HepG2 (cell line): ENCODE results near the gene ALK. TPM values are rescaled to one million over a fixed set of nuclear protein-coding genes. Genes with fewer than 3 reads are reported as not detected.

ENCODE experiments used
- ATAC-seq: fragments of 200-7000 bp; cut with Tn5 transposase; 3 replicates; pipeline ENCODE4 v1.9.1; 2020; ENCODE audit warnings: mild to moderate bottlenecking, moderate library complexity
- BruUV-seq: library from RNA; stranded (reverse); fragments of 400-500 nt; replicated peaks from 2 replicates; lab custom pipeline; 2021; lab: Mats Ljungman, UMichigan
- CTCF ChIA-PET: fragments of 300-600 bp; formaldehyde crosslinking; extraction: SDS; loops from one replicate; lab custom pipeline; 2021; ENCODE audit warnings: low total read pairs, inconsistent platforms, low intra/inter-chr PET ratio; lab: Yijun Ruan, JAX
- POLR2A ChIA-PET: fragments of 350-600 bp; sonication (Branson Sonifier 250); formaldehyde crosslinking; loops from one replicate; lab custom pipeline; 2020; ENCODE audit warnings: antibody characterized with exemption, inconsistent platforms; lab: Yijun Ruan, JAX
- DNase-seq: peaks from one replicate; pipeline ENCODE4 v3.0.0-alpha.2; 2015; ENCODE audit warnings: low spot score
- FAIRE-seq: peaks from 3 replicates; lab custom pipeline; 2011; peaks lifted over from hg19 to GRCh38; lab: Jason Lieb, UNC
- H2AFZ ChIP-seq: one replicate; pipeline ENCODE4 v1.6.1; 2011; ENCODE audit warnings: low read length, inconsistent platforms
- H3K27ac ChIP-seq: fragments of 300-600 bp; 3 replicates; pipeline ENCODE4 v1.8.0; 2011; ENCODE audit warnings: mixed run types, mild to moderate bottlenecking, mixed read lengths, low read length, inconsistent platforms; ENCODE audit not compliant: insufficient read depth; ENCODE audit errors: extremely low read length
- H3K27me3 ChIP-seq, 2 experiments: fragments of 200-600 bp in 1 of 2; 2 replicates in 1 of 2; 3 replicates in 1 of 2; pipeline versions ENCODE4 v1.6.0 to v1.8.0; 2011; ENCODE audit warnings: low read length in 2 of 2, mild to moderate bottlenecking in 2 of 2, moderate library complexity in 2 of 2, inconsistent platforms in 1 of 2; ENCODE audit not compliant: insufficient read depth in 2 of 2, control insufficient read depth in 1 of 2
- H3K36me3 ChIP-seq, 2 experiments: fragments of 200-600 bp in 1 of 2; replicated peaks in 1 of 2; 2 replicates in 1 of 2; 3 replicates in 1 of 2; pipeline versions ENCODE4 v1.5.1 to v1.8.0; 2011; ENCODE audit warnings: low read length in 2 of 2, inconsistent platforms in 1 of 2; ENCODE audit not compliant: insufficient read depth in 2 of 2, control insufficient read depth in 1 of 2
- H3K4me1 ChIP-seq: 2 replicates; pipeline ENCODE4 v1.5.1; 2012; ENCODE audit warnings: low read length, inconsistent platforms; ENCODE audit not compliant: insufficient read depth
- H3K4me2 ChIP-seq: 2 replicates; pipeline ENCODE4 v1.6.0; 2011; ENCODE audit warnings: low read depth, low read length, inconsistent platforms
- H3K4me3 ChIP-seq, 3 experiments: fragments of 200-600 bp in 1 of 3; sonication (generic), shearing (Covaris generic) in 1 of 3; replicated peaks in 1 of 3; 2 replicates each; pipeline ENCODE4 v1.5.1; 2011 to 2016; ENCODE audit warnings: low read length in 3 of 3, inconsistent platforms in 2 of 3, low read depth in 2 of 3, mild to moderate bottlenecking in 2 of 3, control low read depth in 1 of 3, mixed read lengths in 1 of 3; ENCODE audit not compliant: insufficient read depth in 1 of 3
- H3K79me2 ChIP-seq: one replicate; pipeline ENCODE4 v1.6.1; 2011; ENCODE audit warnings: low read length, inconsistent platforms; ENCODE audit not compliant: insufficient read depth
- H3K9ac ChIP-seq: 2 replicates; pipeline ENCODE4 v1.6.0; 2011; ENCODE audit warnings: mild to moderate bottlenecking, low read depth, low read length, inconsistent platforms; ENCODE audit not compliant: insufficient read depth
- H3K9me3 ChIP-seq: 2 replicates; pipeline ENCODE4 v1.5.1; 2012; ENCODE audit warnings: mild to moderate bottlenecking, low read length
- H4K20me1 ChIP-seq: 2 replicates; pipeline ENCODE4 v1.6.0; 2011; ENCODE audit warnings: inconsistent platforms, mild to moderate bottlenecking, low read length, moderate library complexity; ENCODE audit not compliant: insufficient read depth
- ATF7 ChIP-seq, 2 experiments: fragments of 450-650 bp in 1 of 2; sonication (generic) in 1 of 2; formaldehyde crosslinking in 1 of 2; IDR thresholded peaks; 2 replicates each; pipeline versions ENCODE4 v1.4.0 to v1.6.1; 2016 to 2020; ENCODE audit warnings: antibody characterized with exemption in 1 of 2, mild to moderate bottlenecking in 1 of 2, missing genetic modification reagents in 1 of 2
- DBP ChIP-seq: sonication (generic); formaldehyde crosslinking; IDR thresholded peaks from 2 replicates; pipeline ENCODE4 v1.4.0; 2020; ENCODE audit warnings: missing genetic modification reagents; ENCODE audit errors: not compliant biosample characterization
- MAFF ChIP-seq: IDR thresholded peaks from 2 replicates; pipeline ENCODE4 v1.6.1; 2011; ENCODE audit warnings: low read depth, low read length, improper control_type of control experiment
- MAFK ChIP-seq, 2 experiments: IDR thresholded peaks in 1 of 2; conservative IDR thresholded peaks in 1 of 2; 2 replicates each; pipeline ENCODE4 v1.6.1; 2011; ENCODE audit warnings: improper control_type of control experiment in 2 of 2, low read length in 2 of 2
- ZNF496 ChIP-seq: sonication (generic); formaldehyde crosslinking; IDR thresholded peaks from 2 replicates; pipeline ENCODE4 v1.8.1; 2023; ENCODE audit warnings: mild to moderate bottlenecking, moderate library complexity, missing genetic modification reagents; ENCODE audit not compliant: insufficient replicate concordance
- ZNF574 ChIP-seq: sonication (generic); formaldehyde crosslinking; IDR thresholded peaks from 2 replicates; pipeline ENCODE4 v1.4.0; 2020; ENCODE audit warnings: missing genetic modification reagents
- ZNF7 ChIP-seq: IDR thresholded peaks from 2 replicates; pipeline ENCODE4 v1.6.1; 2016; ENCODE audit warnings: missing biosample characterization, missing genetic modification reagents
- WGBS: methylation state at CpG from one replicate; pipeline ENCODE4 v1.1.6; 2017; ENCODE audit warnings: low lambda C conversion rate; 5-methylcytosine and 5-hydroxymethylcytosine counted together
- in situ Hi-C: cut with HindIII; loops from 2 replicates; pipeline ENCODE4 v1.10.0; 2017; ENCODE audit warnings: low pct_unique_long_range_greater_than_20kb; ENCODE audit not compliant: extremely low pct_ligation_motif_present
- intact Hi-C: fragments of 100-400 bp; cut with micrococcal nuclease; formaldehyde crosslinking; loops from one replicate; pipeline ENCODE4 v1.10.0; 2022; ENCODE audit not compliant: unreplicated experiment
- polyA plus RNA-seq, 8 experiments: library from polyadenylated mRNA; depleted of rRNA in 3 of 8; stranded (reverse) in 7 of 8; unstranded in 1 of 8; fragments of >200 nt; fragmentation: Illumina TruSeq in 4 of 8; extraction: Trizol in 4 of 8; gene quantifications; 2 replicates each; pipeline versions ENCODE4 v1.2.1 to v1.2.3, GENCODE V29; 2011 to 2016; ENCODE audit warnings: low read depth in 4 of 8, missing spikeins in 1 of 8, mixed read lengths in 1 of 8; ENCODE audit not compliant: insufficient read depth in 1 of 8
- total RNA-seq, 5 experiments: library from RNA; depleted of rRNA; stranded (reverse); fragments of >200 nt; fragmentation: Illumina TruSeq; extraction: Trizol; gene quantifications; 2 replicates each; pipeline ENCODE4 v1.2.3, GENCODE V29; 2016; ENCODE audit warnings: low read depth in 1 of 5

ALK gene
- total and polyA plus RNA-seq, 2 of the 13 experiments (the other 11 are each of a cell fraction or from before 2014, with no cell fraction given): not detected

GRCh38 chr2:29950481-29950880, 29.1 kb upstream of the ALK start:
- Histone ChIP-seq H3K36me3 (no peaks in the 10 kb centered on the region), H3K27me3 (no peaks in the 10 kb centered on the region; a peak in 1 of 5 replicates), H2AFZ (no peak overlapping the region), H3K9me3 (no peaks in the 10 kb centered on the region), H3K4me3 (no peak overlapping the region), H3K4me2 (no peak overlapping the region), H4K20me1 (no peaks in the 10 kb centered on the region; the same call in 1 of the 2 replicates), H3K27ac (no peak overlapping the region), H3K9ac (no peak overlapping the region), H3K4me1 (no peaks in the 10 kb centered on the region), H3K79me2 (no peaks in the 10 kb centered on the region)
- ChIA-PET CTCF (no interaction called here), POLR2A (no interaction called here)
- no peak for DNase-seq
- in situ Hi-C loops: no loop called here
- TF ChIP-seq ZNF7 (CRISPR knock-in tag): no peak
- TF ChIP-seq ZNF574: no peak
- TF ChIP-seq ZNF496 (CRISPR knock-in tag): no peak
- no peak for TF ChIP-seq DBP (CRISPR knock-in tag)
- peak; percentile 44; the same call in 1 of the 2 replicates for TF ChIP-seq ATF7 (IDR thresholded peaks at IDR 0.05)
- no peak for TF ChIP-seq ATF7 (CRISPR knock-in tag; IDR thresholded peaks at IDR 0.05)
- peak; percentile 55 for TF ChIP-seq MAFF
- TF ChIP-seq MAFK (conservative IDR thresholded peaks at IDR 0.05 in 1 of 2, IDR thresholded peaks at IDR 0.05 in 1 of 2; ENCODE audit: low read length in 2 of 2): peak; percentile 39 to 77; a peak in 3 of 4 replicates
- 27% methylated on average over 3 of the region's 3 CpGs for WGBS
- no TSS peak for BruUV-seq
- intact Hi-C loops: no loop called here
- FAIRE-seq: no peak
- no peak for ATAC-seq
